Left lobe of liver (tissue), 2 donors: ENCODE measurements around the gene CLHC1. TPM values are rescaled to one million over a fixed set of nuclear protein-coding genes. Genes with fewer than 3 reads are reported as not detected.
"Not testable (repeated sequence)": the region's sequence is repeated elsewhere in the genome, so short reads cannot be mapped to it uniquely, and the experiment has no call there.

ENCODE experiments used
- ATAC-seq: fragments of 200-7000 bp; cut with Tn5 transposase; one replicate; pipeline ENCODE4 v1.9.1; 2020; ENCODE audit warnings: mild to moderate bottlenecking, moderate library complexity
- DNase-seq: peaks from one replicate; pipeline ENCODE4 v3.0.0-alpha.2; 2020; ENCODE audit warnings: low spot score
- total RNA-seq: library from RNA; stranded (reverse); gene quantifications from one replicate; pipeline ENCODE4 v1.2.1, GENCODE V29; 2021
- donor health status: DM: no; HTN: no; CAD: no; lungs with moderate emphysema.
- donor health status: DM: no; HTN: yes; CAD: no.

Gene CLHC1
- total RNA-seq, 1 donor from 2014 or later, result 3.5 TPM

DNA sequence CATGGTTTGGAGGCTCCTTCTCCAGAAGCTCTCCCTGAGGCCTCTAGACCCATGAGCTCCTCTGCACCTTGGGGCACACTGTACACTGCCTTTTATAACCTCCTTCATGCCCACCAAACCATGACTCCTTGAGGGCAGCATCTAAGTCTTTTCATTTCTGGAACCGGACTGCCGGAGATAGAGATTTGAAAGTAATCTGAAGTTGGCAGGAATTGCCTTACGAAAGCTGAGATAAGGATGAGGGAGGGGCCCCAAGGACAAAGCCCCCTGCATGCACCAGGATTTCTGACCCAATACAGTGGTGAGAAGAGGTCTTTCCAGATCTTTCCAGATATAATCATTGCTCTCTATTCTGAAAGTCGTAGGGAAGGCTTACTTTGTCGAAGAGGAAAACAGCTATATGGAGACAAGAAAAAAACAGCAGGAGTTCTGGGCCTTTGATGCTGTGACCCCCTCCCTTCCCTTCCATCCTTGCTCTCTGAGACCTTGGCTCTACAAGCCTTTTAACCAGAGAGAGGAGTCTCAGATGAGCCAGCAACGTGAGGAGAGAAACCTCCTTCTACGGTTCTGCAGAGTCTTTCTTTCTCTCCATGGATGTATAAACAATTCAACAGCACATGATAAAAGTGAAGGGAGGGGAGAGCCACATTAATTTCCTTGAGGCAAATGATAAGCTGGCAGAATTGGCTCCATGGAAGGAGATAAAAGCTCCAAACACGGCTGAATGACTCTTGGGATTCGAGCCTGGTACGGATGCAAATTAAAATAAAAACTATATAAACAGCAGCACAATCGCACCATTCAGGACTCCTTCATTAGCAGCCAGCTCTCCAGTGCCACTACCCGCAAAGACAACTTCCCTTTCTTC is 93.8 kb downstream of the CLHC1 start:
- no peak for ATAC-seq
- DNase-seq, result no peak

- peak; percentile 25 for ATAC-seq
- no peak for DNase-seq
These were observed 94.8 kb downstream of the CLHC1 start for GRCh38 chr2:55137024-55137958.

GRCh38 chr2:55136138-55136541 is 96.0 kb downstream of the CLHC1 start:
- DNase-seq, result no peak
- no peak for ATAC-seq

DNA sequence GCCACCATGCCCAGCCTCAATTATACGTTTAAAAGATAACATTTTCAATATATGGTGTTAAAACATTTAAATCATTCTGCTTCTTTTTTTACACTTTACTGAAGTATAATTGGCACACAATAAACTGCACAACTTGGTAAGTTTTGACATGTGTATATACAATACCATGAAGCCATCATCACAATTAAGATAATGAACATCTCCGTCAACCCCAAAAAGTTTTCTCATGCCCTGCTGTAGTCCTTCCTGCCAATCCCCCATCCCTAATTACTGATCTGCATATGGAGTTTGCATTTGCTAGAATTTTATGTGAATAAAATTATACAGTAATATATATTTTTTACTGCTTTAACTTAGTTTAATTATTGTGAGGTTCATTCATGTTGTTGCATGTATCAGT is 96.6 kb downstream of the CLHC1 start:
- ATAC-seq (no peak), DNase-seq (no peak)

GRCh38 chr2:55134316-55134706 is 97.8 kb downstream of the CLHC1 start:
- ATAC-seq, result no peak
- DNase-seq, result no peak

GRCh38 chr2:55133467-55134315 is 98.4 kb downstream of the CLHC1 start:
- ATAC-seq (peak; percentile 88), DNase-seq (peak; percentile 71)

DNA sequence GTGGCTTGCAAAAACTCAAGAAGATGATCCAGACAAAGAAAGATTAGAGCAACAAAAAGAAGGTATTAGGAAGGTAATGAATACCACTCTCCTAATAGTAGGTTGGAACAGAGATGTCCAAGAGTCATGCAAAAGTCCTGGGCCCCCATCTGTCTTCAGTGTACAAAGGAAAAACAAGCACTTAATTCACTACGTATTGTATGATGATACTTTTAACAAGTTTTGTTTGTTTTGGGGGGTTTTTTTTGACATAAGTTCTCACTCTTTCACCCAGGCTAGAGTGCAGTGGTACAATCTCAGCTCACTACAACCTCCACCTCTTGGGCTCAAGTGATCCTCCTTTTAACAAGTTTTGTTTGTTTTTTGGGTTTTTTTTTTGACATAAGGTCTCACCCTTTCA is 101.2 kb downstream of the CLHC1 start:
- no peak for DNase-seq
- no peak for ATAC-seq

DNA sequence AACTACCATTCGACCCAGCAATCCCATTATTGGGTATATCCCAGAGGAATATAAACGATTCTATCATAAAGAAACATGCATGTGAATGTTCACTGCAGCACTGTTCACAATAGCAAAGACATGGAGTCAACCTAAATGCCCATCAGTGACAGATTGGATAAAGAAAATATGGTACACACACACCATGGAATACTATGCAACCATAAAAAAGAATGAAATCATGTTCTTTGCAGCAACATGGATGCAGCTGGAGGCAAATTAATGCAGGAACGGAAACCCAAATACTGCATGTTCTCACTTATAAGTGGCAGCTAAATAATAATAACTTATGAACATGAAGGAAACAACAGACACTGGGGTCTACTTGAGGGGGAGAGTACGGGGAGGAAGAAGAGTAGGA is 105.5 kb downstream of the CLHC1 start:
- not testable (repeated sequence) for ATAC-seq, DNase-seq

Other genes starting within 250 kb of the CLHC1 start
- 183 TPM for gene RTN4, start 181.8 kb downstream of the CLHC1 start, total RNA-seq
- 239 TPM for gene RPS27A, start 395 bp upstream of the CLHC1 start, total RNA-seq
- gene MTIF2, start 36.9 kb upstream of the CLHC1 start, total RNA-seq, result 21.4 TPM
- 12.0 TPM for gene CCDC88A, start 187.6 kb upstream of the CLHC1 start, total RNA-seq